H9 (cell line): ENCODE results near the gene C1orf105. TPM values are rescaled to one million over a fixed set of nuclear protein-coding genes. Genes with fewer than 3 reads are reported as not detected.

Experiments used
- DNase-seq: peaks from one replicate; pipeline ENCODE4 v3.0.0-alpha.2; 2017
- H2AFZ ChIP-seq: one replicate; pipeline ENCODE4 v1.6.1; 2013; ENCODE audit warnings: mild to moderate bottlenecking, low read length, control low read depth, moderate library complexity
- H2AK5ac ChIP-seq: 2 replicates; pipeline ENCODE4 v1.6.1; 2013; ENCODE audit warnings: low read length, control low read depth, mixed read lengths; ENCODE audit not compliant: insufficient read length
- H2BK120ac ChIP-seq: one replicate; pipeline ENCODE4 v1.6.1; 2013; ENCODE audit warnings: low read depth, mild to moderate bottlenecking, low read length, control low read depth, inconsistent platforms; ENCODE audit not compliant: poor library complexity, severe bottlenecking
- H2BK12ac ChIP-seq: 2 replicates; pipeline ENCODE4 v1.6.1; 2013; ENCODE audit warnings: low read length, control low read depth, mixed read lengths, low read depth; ENCODE audit not compliant: insufficient read length
- H2BK15ac ChIP-seq: 2 replicates; pipeline ENCODE4 v1.6.1; 2013; ENCODE audit warnings: low read depth, low read length, control low read depth
- H2BK20ac ChIP-seq: one replicate; pipeline ENCODE4 v1.6.1; 2013; ENCODE audit warnings: low read depth, mild to moderate bottlenecking, low read length, control low read depth, inconsistent platforms; ENCODE audit not compliant: poor library complexity, severe bottlenecking
- H2BK5ac ChIP-seq: 2 replicates; pipeline ENCODE4 v1.6.1; 2013; ENCODE audit warnings: low read length, control low read depth, mixed read lengths; ENCODE audit not compliant: insufficient read length
- H3K14ac ChIP-seq: 2 replicates; pipeline ENCODE4 v1.6.1; 2013; ENCODE audit warnings: low read length, control low read depth; ENCODE audit not compliant: insufficient read depth
- H3K18ac ChIP-seq: 2 replicates; pipeline ENCODE4 v1.6.1; 2013; ENCODE audit warnings: low read depth, mild to moderate bottlenecking, mixed read lengths, low read length, control low read depth; ENCODE audit not compliant: insufficient read length
- H3K23ac ChIP-seq: 2 replicates; pipeline ENCODE4 v1.6.1; 2013; ENCODE audit warnings: low read length, control low read depth, mixed read lengths, low read depth; ENCODE audit not compliant: insufficient read length
- H3K23me2 ChIP-seq: 2 replicates; pipeline ENCODE4 v1.6.1; 2013; ENCODE audit warnings: low read depth, mild to moderate bottlenecking, mixed read lengths, low read length, control low read depth; ENCODE audit not compliant: insufficient read length, poor library complexity, severe bottlenecking
- H3K27ac ChIP-seq: 2 replicates; pipeline ENCODE4 v1.5.1; 2013; ENCODE audit warnings: low read length, control low read depth, mixed read lengths, low read depth; ENCODE audit not compliant: insufficient read length
- H3K27me3 ChIP-seq: 2 replicates; pipeline ENCODE4 v1.6.1; 2013; ENCODE audit warnings: low read length, control low read depth, inconsistent platforms; ENCODE audit not compliant: insufficient read depth
- H3K4ac ChIP-seq: 2 replicates; pipeline ENCODE4 v1.6.1; 2013; ENCODE audit warnings: low read depth, mild to moderate bottlenecking, control low read depth, inconsistent platforms, low read length, moderate library complexity
- H3K4me1 ChIP-seq: 2 replicates; pipeline ENCODE4 v1.6.1; 2013; ENCODE audit warnings: low read length, control low read depth, inconsistent platforms; ENCODE audit not compliant: insufficient read depth
- H3K4me2 ChIP-seq: 2 replicates; pipeline ENCODE4 v1.6.1; 2013; ENCODE audit warnings: low read length, control low read depth, mixed read lengths; ENCODE audit not compliant: insufficient read length, insufficient read depth
- H3K56ac ChIP-seq: 2 replicates; pipeline ENCODE4 v1.6.1; 2013; ENCODE audit warnings: low read depth, mild to moderate bottlenecking, mixed read lengths, low read length, control low read depth; ENCODE audit not compliant: insufficient read length
- H3K79me1 ChIP-seq: 2 replicates; pipeline ENCODE4 v1.6.1; 2013; ENCODE audit warnings: low read depth, mild to moderate bottlenecking, moderate library complexity, low read length, control low read depth, inconsistent platforms; ENCODE audit not compliant: insufficient read depth, poor library complexity, severe bottlenecking
- H3K79me2 ChIP-seq: 2 replicates; pipeline ENCODE4 v1.6.1; 2013; ENCODE audit warnings: low read length, control low read depth, inconsistent platforms; ENCODE audit not compliant: insufficient read depth
- H3K9ac ChIP-seq: 2 replicates; pipeline ENCODE4 v1.6.1; 2013; ENCODE audit warnings: low read length, control low read depth, mixed read lengths; ENCODE audit not compliant: insufficient read length; ENCODE audit errors: extremely low read depth
- H3K9me3 ChIP-seq: one replicate; pipeline ENCODE4 v1.6.1; 2013; ENCODE audit warnings: low read depth, low read length, inconsistent platforms; ENCODE audit not compliant: control insufficient read depth
- H3T11ph ChIP-seq: one replicate; pipeline ENCODE4 v1.6.1; 2013; ENCODE audit warnings: mild to moderate bottlenecking, low read length, control low read depth, inconsistent platforms
- H4K20me1 ChIP-seq: one replicate; pipeline ENCODE4 v1.6.1; 2013; ENCODE audit not compliant: control insufficient read depth, insufficient read length, insufficient read depth
- H4K5ac ChIP-seq: 2 replicates; pipeline ENCODE4 v1.6.1; 2013; ENCODE audit warnings: low read depth, mild to moderate bottlenecking, mixed read lengths, low read length, control low read depth; ENCODE audit not compliant: insufficient read length
- H4K8ac ChIP-seq: replicated peaks from 2 replicates; pipeline ENCODE4 v1.6.1; 2013; ENCODE audit warnings: low read length, control low read depth, mixed read lengths, low read depth; ENCODE audit not compliant: insufficient read length
- H4K91ac ChIP-seq: 2 replicates; pipeline ENCODE4 v1.6.1; 2013; ENCODE audit warnings: low read depth, mild to moderate bottlenecking, moderate library complexity, mixed read lengths, low read length, control low read depth; ENCODE audit not compliant: insufficient read length
- H3K27ac Mint-ChIP-seq, 3 experiments: 2 replicates in 2 of 3; 3 replicates in 1 of 3; pipeline ENCODE4 v1.8.0; 2020 to 2021; ENCODE audit warnings: mixed read lengths in 3 of 3, mild to moderate bottlenecking in 1 of 3, moderate library complexity in 1 of 3
- H3K27me3 Mint-ChIP-seq: 2 replicates; pipeline ENCODE4 v1.8.0; 2021; ENCODE audit warnings: low read depth, mild to moderate bottlenecking, moderate library complexity, mixed read lengths
- H3K36me3 Mint-ChIP-seq, 3 experiments: 2 replicates in 2 of 3; 3 replicates in 1 of 3; pipeline ENCODE4 v1.8.0; 2020 to 2021; ENCODE audit warnings: low read depth in 3 of 3, mixed read lengths in 3 of 3; ENCODE audit not compliant: insufficient read depth in 1 of 3
- H3K4me1 Mint-ChIP-seq, 2 experiments: 2 replicates each; pipeline ENCODE4 v1.8.0; 2020; ENCODE audit warnings: mixed read lengths in 2 of 2
- H3K4me3 Mint-ChIP-seq, 2 experiments: 2 replicates in 1 of 2; 3 replicates in 1 of 2; pipeline ENCODE4 v1.8.0; 2020 to 2021; ENCODE audit warnings: mild to moderate bottlenecking in 2 of 2, mixed read lengths in 2 of 2, moderate library complexity in 1 of 2
- H3K9me3 Mint-ChIP-seq, 2 experiments: 2 replicates in 1 of 2; 3 replicates in 1 of 2; pipeline ENCODE4 v1.8.0; 2020; ENCODE audit warnings: mild to moderate bottlenecking in 2 of 2, mixed read lengths in 2 of 2, moderate library complexity in 1 of 2
- WGBS: extraction: QIAGEN DNeasy Blood & Tissue Kit; methylation state at CpG from one replicate; pipeline ENCODE4 v1.1.7; 2013; ENCODE audit warnings: missing lambda C conversion rate, low lambda C conversion rate, mixed read lengths; ENCODE audit not compliant: insufficient read length; ENCODE audit errors: extremely low coverage; 5-methylcytosine and 5-hydroxymethylcytosine counted together
- total RNA-seq: library from RNA; stranded (reverse); gene quantifications from 2 replicates; pipeline ENCODE4 v1.2.1, GENCODE V29; 2021
- TF ChIP-seq, protein P1 (sequence below): fragments of 200-600 bp; sonication (generic); conservative IDR thresholded peaks from 3 replicates; pipeline ENCODE4 v1.8.0; 2021; ENCODE audit warnings: antibody characterized with exemption, mild to moderate bottlenecking

C1orf105 gene
- total RNA-seq, 1 experiment from 2014 or later: not detected

- no peak overlapping the region for H2AFZ ChIP-seq
- no peak overlapping the region for H4K91ac ChIP-seq
- no peaks in the 10 kb centered on the region for H3K27me3 ChIP-seq
- no peak overlapping the region for H3K56ac ChIP-seq
- no peak overlapping the region for H3T11ph ChIP-seq
- Mint-ChIP-seq H3K9me3 (no peaks in the 10 kb centered on the region), H3K27me3 (peaks cover 2% of the 10 kb centered on the region; the same call in 1 of the 2 replicates), H3K4me1 (no peaks in the 10 kb centered on the region), H3K27ac (no peak overlapping the region), H3K36me3 (no peaks in the 10 kb centered on the region), H3K4me3 (no peak overlapping the region)
- H3K79me2 ChIP-seq: no peaks in the 10 kb centered on the region
- H3K14ac ChIP-seq: no peak overlapping the region
- H3K9ac ChIP-seq: no peak overlapping the region
- no peak overlapping the region for H2BK12ac ChIP-seq
- H4K5ac ChIP-seq: no peak overlapping the region
- no peak overlapping the region for H4K8ac ChIP-seq
- H3K4ac ChIP-seq: no peak overlapping the region
- no peak overlapping the region for H3K4me2 ChIP-seq
- no peaks in the 10 kb centered on the region for H3K79me1 ChIP-seq
- H3K4me1 ChIP-seq: no peaks in the 10 kb centered on the region
- no peak overlapping the region for H2BK15ac ChIP-seq
- no peaks in the 10 kb centered on the region for H3K23me2 ChIP-seq
- no peak overlapping the region for H3K23ac ChIP-seq
- no peaks in the 10 kb centered on the region for H3K9me3 ChIP-seq
- no peak overlapping the region for H2BK120ac ChIP-seq
- no CpG with 5 or more reads among the region's 3 CpGs for WGBS
- H4K20me1 ChIP-seq: no peaks in the 10 kb centered on the region
- H3K27ac ChIP-seq: no peak overlapping the region
- no peak for DNase-seq
- no peak overlapping the region for H2BK20ac ChIP-seq
- TF ChIP-seq, protein P1, sequence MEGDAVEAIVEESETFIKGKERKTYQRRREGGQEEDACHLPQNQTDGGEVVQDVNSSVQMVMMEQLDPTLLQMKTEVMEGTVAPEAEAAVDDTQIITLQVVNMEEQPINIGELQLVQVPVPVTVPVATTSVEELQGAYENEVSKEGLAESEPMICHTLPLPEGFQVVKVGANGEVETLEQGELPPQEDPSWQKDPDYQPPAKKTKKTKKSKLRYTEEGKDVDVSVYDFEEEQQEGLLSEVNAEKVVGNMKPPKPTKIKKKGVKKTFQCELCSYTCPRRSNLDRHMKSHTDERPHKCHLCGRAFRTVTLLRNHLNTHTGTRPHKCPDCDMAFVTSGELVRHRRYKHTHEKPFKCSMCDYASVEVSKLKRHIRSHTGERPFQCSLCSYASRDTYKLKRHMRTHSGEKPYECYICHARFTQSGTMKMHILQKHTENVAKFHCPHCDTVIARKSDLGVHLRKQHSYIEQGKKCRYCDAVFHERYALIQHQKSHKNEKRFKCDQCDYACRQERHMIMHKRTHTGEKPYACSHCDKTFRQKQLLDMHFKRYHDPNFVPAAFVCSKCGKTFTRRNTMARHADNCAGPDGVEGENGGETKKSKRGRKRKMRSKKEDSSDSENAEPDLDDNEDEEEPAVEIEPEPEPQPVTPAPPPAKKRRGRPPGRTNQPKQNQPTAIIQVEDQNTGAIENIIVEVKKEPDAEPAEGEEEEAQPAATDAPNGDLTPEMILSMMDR: no peak
- H2AK5ac ChIP-seq: no peak overlapping the region
- no peak overlapping the region for H2BK5ac ChIP-seq
- no peak overlapping the region for H3K18ac ChIP-seq
Measured at GRCh38 chr1:172510479-172510878, 90.0 kb downstream of the C1orf105 start.
